ENCODE measurements around the gene LRRC52. TPM values are rescaled to one million over a fixed set of nuclear protein-coding genes. Genes with fewer than 3 reads are reported as not detected.
A peak's percentile ranks its signal among the peaks of the same experiment; 100 is the strongest.
"Not testable (repeated sequence)": the region's sequence is repeated elsewhere in the genome, so short reads cannot be mapped to it uniquely, and the experiment has no call there.

Gene LRRC52
- total RNA-seq, 1 donor from 2014 or later, result 0.87 TPM

GRCh38 chr1:165597883-165598675, 54.3 kb downstream of the LRRC52 start:
- peaks cover 11% of the 10 kb centered on the region for H3K4me1 ChIP-seq
- H3K9me3 ChIP-seq, result no peaks in the 10 kb centered on the region
- peak overlapping the region; percentile 63 for H3K4me3 ChIP-seq
- TF ChIP-seq CTCF (IDR thresholded peaks at IDR 0.05), result no peak
- intact Hi-C loops (cut with DNase I), result no loop called here
- no peaks in the 10 kb centered on the region for H3K36me3 ChIP-seq
- peak overlapping the region; percentile 64 for H3K27ac ChIP-seq
- DNase-seq, result peak; percentile 98
- peak; percentile 99 for ATAC-seq
- H3K27me3 ChIP-seq, result peaks cover 4% of the 10 kb centered on the region

GRCh38 chr1:165598676-165599059, 54.9 kb downstream of the LRRC52 start:
- ATAC-seq, result no peak
- H3K4me1 ChIP-seq, result peaks cover 11% of the 10 kb centered on the region
- H3K27me3 ChIP-seq, result no peaks in the 10 kb centered on the region
- no peaks in the 10 kb centered on the region for H3K36me3 ChIP-seq
- intact Hi-C loops (cut with DNase I), result no loop called here
- peak overlapping the region; percentile 63 for H3K4me3 ChIP-seq
- H3K9me3 ChIP-seq, result no peaks in the 10 kb centered on the region
- no peak for TF ChIP-seq CTCF (IDR thresholded peaks at IDR 0.05)
- no peak for DNase-seq
- H3K27ac ChIP-seq, result peak overlapping the region; percentile 64

- Histone ChIP-seq H3K27ac (no peak overlapping the region), H3K4me1 (peaks cover 11% of the 10 kb centered on the region), H3K9me3 (no peaks in the 10 kb centered on the region), H3K27me3 (no peaks in the 10 kb centered on the region), H3K36me3 (no peaks in the 10 kb centered on the region), H3K4me3 (no peak overlapping the region)
- intact Hi-C loops (cut with DNase I), result loop anchor here (10.0 kb wide), 1 partner anchor 314 kb away; no protein-coding TSS in a partner anchor
- ATAC-seq (peak; percentile 62), DNase-seq (no peak)
- TF ChIP-seq CTCF (IDR thresholded peaks at IDR 0.05), result no peak
These were observed 57.0 kb downstream of the LRRC52 start for GRCh38 chr1:165600793-165601192.

GRCh38 chr1:165603810-165604209, 60.0 kb downstream of the LRRC52 start:
- H3K27ac ChIP-seq, result no peak overlapping the region
- H3K36me3 ChIP-seq, result no peaks in the 10 kb centered on the region
- TF ChIP-seq CTCF (IDR thresholded peaks at IDR 0.05), result no peak
- no peaks in the 10 kb centered on the region for H3K9me3 ChIP-seq
- intact Hi-C loops (cut with DNase I), result loop anchor here (10.0 kb wide), 1 partner anchor 311 kb away; no protein-coding TSS in a partner anchor
- no peaks in the 10 kb centered on the region for H3K27me3 ChIP-seq
- H3K4me3 ChIP-seq, result no peak overlapping the region
- DNase-seq, result no peak
- H3K4me1 ChIP-seq, result peaks cover 4% of the 10 kb centered on the region
- ATAC-seq, result no peak

- Histone ChIP-seq H3K4me3 (no peak overlapping the region), H3K9me3 (no peaks in the 10 kb centered on the region), H3K36me3 (no peaks in the 10 kb centered on the region), H3K4me1 (peaks cover 4% of the 10 kb centered on the region), H3K27me3 (peaks cover 3% of the 10 kb centered on the region), H3K27ac (no peak overlapping the region)
- ATAC-seq (no peak), DNase-seq (no peak)
- no peak for TF ChIP-seq CTCF (IDR thresholded peaks at IDR 0.05)
- intact Hi-C loops (cut with DNase I), result loop anchor here (10.0 kb wide), 1 partner anchor 310 kb away; no protein-coding TSS in a partner anchor
These were observed 61.4 kb downstream of the LRRC52 start for GRCh38 chr1:165605246-165605645.

GRCh38 chr1:165606676-165607075, 62.9 kb downstream of the LRRC52 start:
- not testable (repeated sequence) for H3K27me3 ChIP-seq, H3K4me1 ChIP-seq, H3K4me3 ChIP-seq, DNase-seq, H3K9me3 ChIP-seq, H3K27ac ChIP-seq, H3K36me3 ChIP-seq, ATAC-seq
- intact Hi-C loops (cut with DNase I), result loop anchor here (10.0 kb wide), 1 partner anchor 308 kb away; no protein-coding TSS in a partner anchor

Measured in upper lobe of right lung (tissue), 1 donor.